Neural progenitor cell (in vitro differentiated cells): Measurements from ENCODE around the gene INPP4A. TPM values are rescaled to one million over a fixed set of nuclear protein-coding genes. Genes with fewer than 3 reads are reported as not detected.

Experiments
- DNase-seq: peaks from one replicate; pipeline ENCODE4 v3.0.0-alpha.2; 2016; ENCODE audit warnings: low spot score
- H2AFZ ChIP-seq: fragments of 200-600 bp; sonication (generic); replicated peaks from 2 replicates; pipeline ENCODE4 v1.6.1; 2016; ENCODE audit warnings: antibody characterized with exemption
- H3F3A ChIP-seq: fragments of 200-600 bp; sonication (generic); 2 replicates; pipeline ENCODE4 v1.6.1; 2016; ENCODE audit warnings: antibody characterized with exemption, low read depth
- H3K27ac ChIP-seq: fragments of 200-600 bp; sonication (generic); 2 replicates; pipeline ENCODE4 v1.5.1; 2016; ENCODE audit warnings: mild to moderate bottlenecking
- H3K27me3 ChIP-seq: fragments of 200-600 bp; sonication (generic); 2 replicates; pipeline ENCODE4 v1.6.1; 2016; ENCODE audit warnings: mild to moderate bottlenecking, moderate library complexity
- H3K36me3 ChIP-seq: fragments of 200-600 bp; sonication (generic); 2 replicates; pipeline ENCODE4 v1.5.1; 2016
- H3K4me1 ChIP-seq: fragments of 200-600 bp; sonication (generic); 2 replicates; pipeline ENCODE4 v1.6.1; 2016; ENCODE audit warnings: mixed run types
- H3K4me2 ChIP-seq: fragments of 200-600 bp; sonication (generic); 2 replicates; pipeline ENCODE4 v1.6.1; 2016
- H3K4me3 ChIP-seq: fragments of 200-600 bp; sonication (generic); 2 replicates; pipeline ENCODE4 v1.5.1; 2016
- H3K79me2 ChIP-seq: fragments of 200-600 bp; sonication (generic); 2 replicates; pipeline ENCODE4 v1.6.1; 2016; ENCODE audit warnings: low read depth
- H3K9ac ChIP-seq: fragments of 200-600 bp; sonication (generic); 2 replicates; pipeline ENCODE4 v1.6.1; 2016
- H3K9me3 ChIP-seq: fragments of 200-600 bp; sonication (generic); 2 replicates; pipeline ENCODE4 v1.5.1; 2016; ENCODE audit warnings: low read depth
- H4K20me1 ChIP-seq: fragments of 200-600 bp; sonication (generic); 2 replicates; pipeline ENCODE4 v1.6.1; 2016; ENCODE audit warnings: low read depth
- H3K27ac Mint-ChIP-seq: 3 replicates; pipeline ENCODE4 v1.8.0; 2021; ENCODE audit warnings: mixed read lengths
- H3K27me3 Mint-ChIP-seq: 2 replicates; pipeline ENCODE4 v1.8.0; 2022; ENCODE audit warnings: low read depth, mild to moderate bottlenecking, inconsistent platforms, moderate library complexity, mixed read lengths; ENCODE audit not compliant: insufficient read depth
- H3K36me3 Mint-ChIP-seq: 3 replicates; pipeline ENCODE4 v1.8.0; 2021; ENCODE audit warnings: mixed read lengths
- H3K4me1 Mint-ChIP-seq: 3 replicates; pipeline ENCODE4 v1.8.0; 2021; ENCODE audit warnings: mixed read lengths
- H3K4me3 Mint-ChIP-seq: 3 replicates; pipeline ENCODE4 v1.8.0; 2021; ENCODE audit warnings: mild to moderate bottlenecking, moderate library complexity, mixed read lengths
- H3K9me3 Mint-ChIP-seq: 3 replicates; pipeline ENCODE4 v1.8.0; 2020; ENCODE audit warnings: mixed read lengths
- CTCF ChIP-seq: fragments of 200-600 bp; sonication (generic); IDR thresholded peaks from 2 replicates; pipeline ENCODE4 v1.5.1; 2017; ENCODE audit warnings: antibody characterized with exemption, mild to moderate bottlenecking
- EZH2 ChIP-seq: fragments of 200-600 bp; sonication (generic); IDR thresholded peaks from 2 replicates; pipeline ENCODE4 v1.6.1; 2017; ENCODE audit warnings: antibody characterized with exemption, mild to moderate bottlenecking, moderate library complexity
- EZH2phosphoT487 ChIP-seq: fragments of 200-600 bp; sonication (generic); IDR thresholded peaks from 2 replicates; pipeline ENCODE4 v1.6.1; 2017; ENCODE audit warnings: antibody characterized with exemption
- total RNA-seq: library from RNA; depleted of rRNA; stranded (reverse); fragments of >200 nt; gene quantifications from 2 replicates; pipeline ENCODE4 v1.2.3, GENCODE V29; 2015; ENCODE audit warnings: low replicate concordance

The INPP4A gene
- total RNA-seq, 1 donor from 2014 or later: 35.1 TPM

- Mint-ChIP-seq H3K36me3 (peaks cover 10% of the 10 kb centered on the region), H3K9me3 (no peaks in the 10 kb centered on the region), H3K4me1 (peaks cover 17% of the 10 kb centered on the region), H3K4me3 (no peak overlapping the region), H3K27me3 (peaks cover 2% of the 10 kb centered on the region), H3K27ac (no peak overlapping the region)
- H3K4me2 ChIP-seq: no peak overlapping the region
- H3K4me3 ChIP-seq: no peak overlapping the region
- no peaks in the 10 kb centered on the region for H3K27me3 ChIP-seq
- TF ChIP-seq EZH2 (no peak), EZH2phosphoT487 (no peak), CTCF (no peak)
- no peaks in the 10 kb centered on the region for H3K36me3 ChIP-seq
- H3F3A ChIP-seq: no peaks in the 10 kb centered on the region
- H3K79me2 ChIP-seq: peaks cover 14% of the 10 kb centered on the region
- no peak overlapping the region for H2AFZ ChIP-seq
- no peaks in the 10 kb centered on the region for H3K9me3 ChIP-seq
- no peak overlapping the region for H3K9ac ChIP-seq
- H4K20me1 ChIP-seq: no peaks in the 10 kb centered on the region
- H3K4me1 ChIP-seq: peaks cover 11% of the 10 kb centered on the region
- no peak overlapping the region for H3K27ac ChIP-seq
- DNase-seq: no peak
Measured at GRCh38 chr2:98517636-98518035, 73.0 kb downstream of the INPP4A start.

- Mint-ChIP-seq H3K27me3 (peaks cover 2% of the 10 kb centered on the region), H3K4me1 (peaks cover 17% of the 10 kb centered on the region)
- no peaks in the 10 kb centered on the region for H3F3A ChIP-seq
Measured at GRCh38 chr2:98518101-98518500, 73.4 kb downstream of the INPP4A start.

GRCh38 chr2:98519156-98519555 is 74.5 kb downstream of the INPP4A start:
- no peak overlapping the region for H3K27ac ChIP-seq
- no peaks in the 10 kb centered on the region for H3F3A ChIP-seq
- no peak for TF ChIP-seq EZH2phosphoT487
- no peak for TF ChIP-seq CTCF
- no peak for TF ChIP-seq EZH2
- no peak overlapping the region for H3K4me3 ChIP-seq
- no peaks in the 10 kb centered on the region for H3K9me3 Mint-ChIP-seq
- H3K36me3 Mint-ChIP-seq: peaks cover 18% of the 10 kb centered on the region
- H2AFZ ChIP-seq: no peak overlapping the region
- no peak overlapping the region for H3K9ac ChIP-seq
- peaks cover 11% of the 10 kb centered on the region for H3K79me2 ChIP-seq
- no peaks in the 10 kb centered on the region for H3K36me3 ChIP-seq
- no peak for DNase-seq
- peaks cover 14% of the 10 kb centered on the region for H3K4me1 Mint-ChIP-seq
- peaks cover 9% of the 10 kb centered on the region for H3K4me1 ChIP-seq
- no peak overlapping the region for H3K4me2 ChIP-seq
- no peaks in the 10 kb centered on the region for H4K20me1 ChIP-seq
- H3K27me3 Mint-ChIP-seq: no peaks in the 10 kb centered on the region
- peak overlapping the region; percentile 78 for H3K27ac Mint-ChIP-seq
- H3K27me3 ChIP-seq: no peaks in the 10 kb centered on the region
- no peaks in the 10 kb centered on the region for H3K9me3 ChIP-seq
- H3K4me3 Mint-ChIP-seq: no peak overlapping the region

More at GRCh38 chr2:98518101-98518500, 73.4 kb downstream of the INPP4A start:
- no peak overlapping the region for H2AFZ ChIP-seq
- H3K27ac Mint-ChIP-seq: no peak overlapping the region
- H3K4me1 ChIP-seq: peaks cover 11% of the 10 kb centered on the region
- H3K9me3 ChIP-seq: no peaks in the 10 kb centered on the region
- H3K4me2 ChIP-seq: no peak overlapping the region
- no peak overlapping the region for H3K4me3 Mint-ChIP-seq
- no peaks in the 10 kb centered on the region for H3K9me3 Mint-ChIP-seq
- no peaks in the 10 kb centered on the region for H3K36me3 ChIP-seq
- no peak overlapping the region for H3K4me3 ChIP-seq
- H3K27me3 ChIP-seq: no peaks in the 10 kb centered on the region
- no peak overlapping the region for H3K27ac ChIP-seq
- H4K20me1 ChIP-seq: no peaks in the 10 kb centered on the region
- peaks cover 14% of the 10 kb centered on the region for H3K36me3 Mint-ChIP-seq
- peaks cover 14% of the 10 kb centered on the region for H3K79me2 ChIP-seq
- TF ChIP-seq CTCF (peak; percentile 50), EZH2phosphoT487 (no peak)
- no peak overlapping the region for H3K9ac ChIP-seq
- peak; percentile 19 for DNase-seq
